LNCAP (cell line): ENCODE data around the gene MYCT1.

Experiments used
- CTCF ChIP-seq: fragments of 450-650 bp; IDR thresholded peaks from 2 replicates; pipeline ENCODE4 v1.5.1; 2017; ENCODE audit warnings: mild to moderate bottlenecking

The MYCT1 gene

GRCh38 chr6:152701081-152701862 is 3.6 kb downstream of the MYCT1 start:
- TF ChIP-seq CTCF: no peak

- no peak for TF ChIP-seq CTCF
Observed at GRCh38 chr6:152701863-152702401, 4.2 kb downstream of the MYCT1 start.

GRCh38 chr6:152705327-152705726 is 7.6 kb downstream of the MYCT1 start:
- TF ChIP-seq CTCF: no peak

GRCh38 chr6:152716322-152716721 is 18.6 kb downstream of the MYCT1 start:
- no peak for TF ChIP-seq CTCF

- no peak for TF ChIP-seq CTCF
Observed at GRCh38 chr6:152720974-152721373, 23.3 kb downstream of the MYCT1 start.

GRCh38 chr6:152721956-152722355 is 24.3 kb downstream of the MYCT1 start:
- TF ChIP-seq CTCF: no peak

GRCh38 chr6:152723398-152723797 is 25.7 kb downstream of the MYCT1 start:
- TF ChIP-seq CTCF: no peak
